ENCODE measurements around the gene RNPS1. TPM values are rescaled to one million over a fixed set of nuclear protein-coding genes. Genes with fewer than 3 reads are reported as not detected.

The RNPS1 gene
- total and polyA plus RNA-seq, 2 donors (not counting 1 experiment from before 2014, with no cell fraction given): 209 to 265 TPM

GRCh38 chr16:2273484-2273883 lies 5.6 kb upstream of the RNPS1 start:
- no peaks in the 10 kb centered on the region for H3K27me3 Mint-ChIP-seq
- H3K4me3 Mint-ChIP-seq: no peak overlapping the region
- no peak for DNase-seq
- H3K9me3 Mint-ChIP-seq (ENCODE audit: insufficient read depth): no peaks in the 10 kb centered on the region
- intact Hi-C loops (cut with micrococcal nuclease): no loop called here
- H3K27ac ChIP-seq (ENCODE audit: low read length in 2 of 2): no peak overlapping the region
- peaks cover 9 to 11% of the 10 kb centered on the region in 2 donors for H3K4me1 ChIP-seq (ENCODE audit: control insufficient read depth in 2 of 2, insufficient read depth in 2 of 2, low read length in 2 of 2)
- no peaks in the 10 kb centered on the region for H3K9me3 ChIP-seq (ENCODE audit: control extremely low read depth in 1 of 3, control insufficient read depth in 2 of 3, insufficient read depth in 1 of 3, low read length in 2 of 3)
- ChIA-PET POLR2A (no interaction called here), CTCF (no interaction called here)
- WGBS (ENCODE audit: insufficient coverage): 97% methylated on average over 16 of the region's 16 CpGs
- H2AFZ ChIP-seq (ENCODE audit: insufficient read depth, low read depth, low read length, poor library complexity, severe bottlenecking): no peak overlapping the region
- no peaks in the 10 kb centered on the region for H3K27me3 ChIP-seq (replicated peaks in 1 of 4; ENCODE audit: control extremely low read depth in 1 of 4, control insufficient read depth in 3 of 4, insufficient read depth in 4 of 4, low read length in 3 of 4)
- TF ChIP-seq CTCF (IDR thresholded peaks at IDR 0.05) (no peak), EZH2 (IDR thresholded peaks at IDR 0.05; ENCODE audit: borderline replicate concordance, insufficient read depth, low read depth, low read length, poor library complexity, severe bottlenecking) (no peak)
- H3K79me2 ChIP-seq (ENCODE audit: control insufficient read depth, insufficient read depth, low read length): peaks cover 26% of the 10 kb centered on the region
- H3K27ac Mint-ChIP-seq: peak overlapping the region; percentile 37
- H4K20me1 ChIP-seq (ENCODE audit: control insufficient read depth, insufficient read depth, low read length, poor library complexity, severe bottlenecking): peaks cover 10% of the 10 kb centered on the region
- H3K4me1 Mint-ChIP-seq: peaks cover 14% of the 10 kb centered on the region
- H3K9ac ChIP-seq (ENCODE audit: low read length): no peak overlapping the region
- H3K36me3 ChIP-seq (replicated peaks in 1 of 2; ENCODE audit: control extremely low read depth in 1 of 2, control insufficient read depth in 1 of 2, extremely low read depth in 1 of 2, insufficient read depth in 2 of 2, low read length in 1 of 2): no peaks in the 10 kb centered on the region
- H3K4me2 ChIP-seq (replicated peaks; ENCODE audit: low read depth, low read length, poor library complexity, severe bottlenecking): no peak overlapping the region
- H3K4me3 ChIP-seq (ENCODE audit: control extremely low read depth in 1 of 5, extremely low read depth in 1 of 5, insufficient read depth in 1 of 5, low read depth in 2 of 5, low read length in 4 of 5): no peak overlapping the region
- ATAC-seq (ENCODE audit: low read depth): no peak

DNA sequence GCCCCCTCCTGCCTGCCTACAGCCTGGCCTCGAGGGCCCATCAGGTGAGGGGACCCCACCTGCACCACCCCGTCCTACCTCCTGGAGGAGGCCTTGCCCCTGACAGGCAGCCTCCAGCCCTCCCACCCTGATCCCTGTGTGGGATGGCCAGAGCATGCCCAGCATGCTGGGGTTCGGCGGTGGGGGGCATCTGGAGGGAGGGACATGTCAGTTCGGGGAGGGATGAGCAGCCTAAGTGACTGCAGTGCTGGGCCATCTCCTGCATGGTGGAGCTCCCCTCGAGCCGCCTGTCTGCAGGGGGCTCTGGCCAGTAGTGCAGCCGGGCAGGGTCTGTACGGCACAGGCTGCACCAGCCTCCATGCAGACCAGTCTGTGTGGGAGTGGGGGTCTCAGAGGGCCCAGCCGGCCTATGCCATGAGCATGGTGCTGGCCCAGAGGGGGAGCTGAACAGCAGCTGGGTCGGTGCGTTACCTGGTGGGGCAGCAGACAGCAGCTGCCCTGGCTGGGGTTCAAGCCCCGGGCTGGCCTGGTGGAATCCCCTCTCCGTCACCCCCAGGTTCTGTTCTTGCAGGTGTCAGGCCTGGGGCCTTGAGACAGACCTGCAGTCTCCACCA lies 4.0 kb upstream of the RNPS1 start:
- no peaks in the 10 kb centered on the region for H3K36me3 ChIP-seq (replicated peaks in 1 of 2; ENCODE audit: control extremely low read depth in 1 of 2, control insufficient read depth in 1 of 2, extremely low read depth in 1 of 2, insufficient read depth in 2 of 2, low read length in 1 of 2)
- no peak overlapping the region for H3K4me2 ChIP-seq (replicated peaks; ENCODE audit: low read depth, low read length, poor library complexity, severe bottlenecking)
- WGBS (ENCODE audit: insufficient coverage): 97% methylated on average over 12 of the region's 14 CpGs
- no peak overlapping the region for H3K27ac Mint-ChIP-seq
- no peak overlapping the region for H3K4me3 ChIP-seq (ENCODE audit: control extremely low read depth in 1 of 5, extremely low read depth in 1 of 5, insufficient read depth in 1 of 5, low read depth in 2 of 5, low read length in 4 of 5)
- no peak for ATAC-seq (ENCODE audit: low read depth)
- ChIA-PET CTCF (interaction anchor here (1.7 kb wide), 1 partner anchor 20 kb away, joined by 6 read pairs; the partner anchor contains the start of gene ECI1), POLR2A (no interaction called here)
- H3K9me3 Mint-ChIP-seq (ENCODE audit: insufficient read depth): no peaks in the 10 kb centered on the region
- H3K9me3 ChIP-seq (ENCODE audit: control extremely low read depth in 1 of 3, control insufficient read depth in 2 of 3, insufficient read depth in 1 of 3, low read length in 2 of 3): no peaks in the 10 kb centered on the region
- DNase-seq: no peak
- no peak overlapping the region for H3K9ac ChIP-seq (ENCODE audit: low read length)
- H3K4me1 ChIP-seq (ENCODE audit: control insufficient read depth in 2 of 2, insufficient read depth in 2 of 2, low read length in 2 of 2): peaks cover 10 to 16% of the 10 kb centered on the region in 2 donors
- no peak for TF ChIP-seq EZH2 (IDR thresholded peaks at IDR 0.05; ENCODE audit: borderline replicate concordance, insufficient read depth, low read depth, low read length, poor library complexity, severe bottlenecking)
- no peak for TF ChIP-seq CTCF (IDR thresholded peaks at IDR 0.05)
- no peak overlapping the region for H3K27ac ChIP-seq (ENCODE audit: low read length in 2 of 2)
- intact Hi-C loops (cut with micrococcal nuclease): no loop called here
- H3K4me3 Mint-ChIP-seq: no peak overlapping the region
- no peak overlapping the region for H2AFZ ChIP-seq (ENCODE audit: insufficient read depth, low read depth, low read length, poor library complexity, severe bottlenecking)
- H4K20me1 ChIP-seq (ENCODE audit: control insufficient read depth, insufficient read depth, low read length, poor library complexity, severe bottlenecking): peaks cover 16% of the 10 kb centered on the region
- H3K79me2 ChIP-seq (ENCODE audit: control insufficient read depth, insufficient read depth, low read length): peaks cover 30% of the 10 kb centered on the region
- no peaks in the 10 kb centered on the region for H3K27me3 ChIP-seq (replicated peaks in 1 of 4; ENCODE audit: control extremely low read depth in 1 of 4, control insufficient read depth in 3 of 4, insufficient read depth in 4 of 4, low read length in 3 of 4)
- no peaks in the 10 kb centered on the region for H3K27me3 Mint-ChIP-seq
- H3K4me1 Mint-ChIP-seq: peaks cover 22% of the 10 kb centered on the region

Data from B cell (primary cell).